Activated naive CD4-positive, alpha-beta T cell (primary cell): ENCODE data around the gene APCDD1L.
"Not testable (repeated sequence)": the region's sequence is repeated elsewhere in the genome, so short reads cannot be mapped to it uniquely, and the experiment has no call there.

Source experiments
- DNase-seq, 4 experiments: peaks; one replicate each; lab custom pipeline; 2025; lab: John Stamatoyannopoulos, UW

Gene APCDD1L

DNA sequence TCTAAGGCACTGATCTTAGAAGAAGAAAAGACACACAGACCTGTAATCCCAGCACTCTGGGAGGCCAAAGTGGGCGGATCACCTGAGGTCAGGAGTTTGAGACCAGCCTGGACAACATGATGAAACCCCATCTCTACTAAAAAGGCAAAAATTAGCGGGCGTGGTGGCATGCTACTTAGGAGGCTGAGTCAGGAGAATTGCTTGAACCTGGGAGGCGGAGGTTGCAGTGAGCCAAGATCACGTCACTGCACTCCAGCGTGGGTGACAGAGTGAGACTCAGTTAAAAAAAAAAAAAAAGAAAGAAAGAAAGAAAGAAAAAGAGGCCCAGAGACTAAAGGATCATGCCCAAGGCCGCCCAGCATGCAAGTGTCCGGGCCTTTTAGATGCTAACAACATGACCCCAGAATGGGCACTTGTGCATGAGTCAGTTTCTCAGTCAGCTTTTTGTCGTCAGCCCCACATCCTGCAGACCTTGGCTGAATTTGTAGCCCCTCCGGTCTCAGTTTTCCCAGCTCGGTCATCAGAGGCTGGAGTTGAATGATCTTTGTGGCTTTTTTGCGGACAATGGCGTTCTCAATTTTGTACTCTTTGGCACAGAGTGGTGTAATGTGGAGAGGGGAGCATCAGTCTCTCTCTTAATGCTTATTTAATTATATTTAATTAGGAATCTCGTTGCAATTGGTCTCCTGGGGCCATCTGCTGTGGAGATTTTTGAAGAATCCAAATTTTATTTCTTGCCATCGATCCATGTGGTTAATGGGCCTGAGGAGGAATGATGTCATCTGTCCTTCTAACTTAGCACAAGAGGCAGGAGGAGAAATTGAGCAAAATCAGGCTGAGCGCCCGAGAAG, 30.6 kb upstream of the APCDD1L start:
- no peak for DNase-seq

DNA sequence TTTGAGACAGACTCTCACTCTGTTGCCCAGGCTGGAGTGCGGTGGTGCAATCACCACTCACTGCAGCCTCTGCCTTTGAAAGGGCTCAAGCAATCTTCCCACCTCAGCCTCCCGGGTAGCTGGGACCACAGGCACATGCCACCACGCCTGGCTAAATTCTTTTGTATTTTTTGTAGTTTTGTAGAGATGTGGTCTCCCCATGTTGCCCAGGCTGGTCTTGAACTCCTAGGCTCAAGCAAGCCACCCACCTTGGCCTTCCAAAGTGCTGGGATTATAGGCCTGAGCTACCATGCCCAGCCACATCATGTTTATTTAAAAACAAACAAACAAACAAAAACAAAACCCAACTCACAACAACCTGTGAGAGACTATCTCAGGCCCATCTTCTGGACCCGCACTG, 29.7 kb upstream of the APCDD1L start:
- DNase-seq = no peak

DNA sequence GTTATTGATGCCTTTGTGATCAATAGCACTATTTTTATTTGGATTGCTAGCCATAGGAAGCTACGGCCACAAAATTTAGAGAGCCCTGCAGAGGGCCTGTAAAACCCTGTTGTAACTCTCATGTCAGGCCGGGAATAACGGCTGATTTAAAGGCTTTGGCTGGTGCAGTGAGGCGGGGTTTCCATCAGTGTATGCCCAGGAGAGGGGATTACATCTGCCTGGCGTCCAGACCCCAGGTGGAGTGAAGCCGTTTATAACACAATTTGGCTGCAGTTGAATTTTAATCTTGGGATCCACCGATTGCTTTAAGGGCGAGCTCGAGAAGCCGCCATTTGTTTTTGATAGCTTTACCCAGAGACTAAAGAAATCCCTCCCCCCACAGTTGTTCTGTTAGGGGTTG, 29.1 kb upstream of the APCDD1L start:
- DNase-seq = no peak

DNA sequence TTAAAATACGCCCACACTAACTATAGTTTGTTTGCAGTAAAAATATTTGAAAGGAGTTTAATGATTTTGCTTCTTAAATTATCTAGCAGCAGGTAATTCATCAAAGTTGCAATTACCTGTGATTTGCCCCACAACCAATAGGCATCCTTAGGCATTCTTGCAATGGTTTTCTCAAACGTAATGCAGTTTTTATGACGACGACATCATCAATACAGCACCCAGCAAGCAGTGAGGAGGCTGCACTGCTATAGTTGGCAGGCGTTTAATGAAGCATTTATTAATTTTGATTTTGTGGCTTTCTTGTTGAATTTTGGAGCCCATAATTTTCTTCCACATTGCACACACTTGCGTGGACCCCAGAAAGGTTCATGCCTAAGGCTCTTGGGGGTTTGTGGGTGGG, 28.1 kb upstream of the APCDD1L start:
- DNase-seq = no peak

DNA sequence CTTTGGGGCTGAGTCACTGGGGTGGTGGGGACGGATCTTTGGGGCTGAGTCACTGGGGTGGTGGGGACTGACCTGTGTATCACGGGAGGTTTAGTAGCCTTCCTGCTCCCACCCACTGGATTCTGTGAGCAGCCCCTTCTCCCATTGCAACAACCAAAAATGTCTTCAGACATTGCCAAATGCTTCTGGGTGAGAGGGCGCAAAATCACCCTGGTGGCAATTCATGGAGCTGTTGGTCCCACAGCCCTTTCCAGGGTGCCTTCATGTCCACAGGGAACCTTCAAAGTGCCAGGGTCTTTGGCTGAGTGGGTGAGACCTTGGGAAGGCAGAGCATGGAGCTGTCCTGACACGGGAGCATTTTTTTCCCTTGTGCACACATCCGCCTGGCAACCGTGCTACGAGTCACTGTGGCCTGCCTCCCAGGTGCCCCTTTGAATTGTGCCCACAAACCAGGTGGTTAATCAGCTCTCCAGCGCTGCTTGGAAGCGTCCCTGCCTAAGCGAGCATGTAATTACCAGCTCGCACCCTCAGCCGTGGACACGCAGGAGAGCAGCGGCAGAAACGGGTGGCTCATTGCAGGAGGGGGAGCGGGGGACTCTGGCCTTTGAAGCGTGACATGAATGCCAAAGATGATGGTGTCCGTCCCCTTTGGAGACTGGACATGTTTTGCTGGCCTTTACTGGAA, 27.4 kb upstream of the APCDD1L start:
- no peak for DNase-seq

DNA sequence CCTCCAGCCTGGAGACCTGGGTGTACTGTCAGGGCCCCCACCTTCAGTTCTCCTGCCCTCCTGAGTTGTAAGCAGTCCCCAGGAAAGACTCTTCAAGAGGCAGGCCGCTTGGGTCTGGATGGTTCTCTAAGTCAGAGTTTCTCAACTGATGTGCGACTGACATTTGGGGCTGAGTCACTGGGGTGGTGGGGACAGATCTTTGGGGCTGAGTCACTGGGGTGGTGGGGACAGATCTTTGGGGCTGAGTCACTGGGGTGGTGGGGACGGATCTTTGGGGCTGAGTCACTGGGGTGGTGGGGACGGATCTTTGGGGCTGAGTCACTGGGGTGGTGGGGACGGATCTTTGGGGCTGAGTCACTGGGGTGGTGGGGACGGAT, 26.8 kb upstream of the APCDD1L start:
- not testable (repeated sequence) for DNase-seq

DNA sequence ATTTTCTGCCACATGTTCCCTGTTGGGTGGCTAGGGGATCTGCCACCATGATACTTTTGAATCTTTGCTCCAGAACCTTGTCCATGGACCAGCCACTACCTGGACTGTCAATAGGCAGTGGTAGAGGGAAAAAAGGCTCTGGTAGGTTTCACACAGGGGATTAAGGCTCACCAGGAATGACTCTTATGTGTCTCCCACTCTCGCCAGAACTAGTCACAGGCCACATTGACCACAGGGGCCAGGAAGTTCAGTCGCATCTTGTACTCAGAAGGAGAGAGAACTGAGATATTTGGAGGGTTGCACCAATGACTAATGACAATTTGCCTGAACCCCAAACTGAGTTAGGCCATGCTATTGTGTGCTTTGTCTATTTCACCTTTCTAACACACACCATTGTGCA, 23.6 kb upstream of the APCDD1L start:
- no peak for DNase-seq

DNA sequence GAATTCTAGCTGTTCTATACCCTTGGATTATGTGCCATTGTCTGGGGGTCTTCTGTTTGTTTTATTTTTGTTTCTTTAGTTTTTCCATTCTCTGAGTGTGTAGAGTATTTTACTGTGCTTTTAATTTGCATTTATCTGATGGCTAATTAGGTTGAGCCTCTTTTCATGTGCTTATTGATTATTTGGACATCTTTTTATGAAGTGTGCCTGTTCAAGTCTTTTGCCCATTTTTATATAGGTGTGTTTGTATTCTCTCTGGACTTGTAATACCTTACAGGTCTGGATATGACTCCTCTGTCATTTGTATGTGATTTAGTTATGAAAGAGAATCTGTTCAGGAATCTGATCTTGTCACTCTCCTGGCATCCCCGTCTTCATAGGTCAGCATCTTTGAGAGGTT, 22.6 kb upstream of the APCDD1L start:
- no peak for DNase-seq

DNA sequence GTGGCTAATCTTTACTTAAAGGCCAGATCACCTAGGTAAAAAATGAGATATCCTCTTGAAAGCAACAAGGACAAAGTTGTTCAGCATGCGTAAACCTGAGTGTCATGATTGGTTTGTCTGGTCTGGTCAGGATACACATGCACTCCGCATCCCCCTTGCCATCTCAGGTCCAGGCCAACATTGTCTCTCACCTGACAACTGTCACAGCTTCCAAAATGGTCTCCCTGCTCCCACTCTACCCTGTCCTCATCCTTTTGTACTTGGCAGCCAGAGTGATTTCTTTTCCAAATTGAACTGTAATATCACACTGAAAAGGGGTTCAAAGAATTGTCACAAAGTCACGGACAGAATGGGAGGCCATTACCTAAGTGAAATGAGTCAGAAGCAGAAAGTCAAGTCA, 21.1 kb upstream of the APCDD1L start:
- no peak for DNase-seq

DNA sequence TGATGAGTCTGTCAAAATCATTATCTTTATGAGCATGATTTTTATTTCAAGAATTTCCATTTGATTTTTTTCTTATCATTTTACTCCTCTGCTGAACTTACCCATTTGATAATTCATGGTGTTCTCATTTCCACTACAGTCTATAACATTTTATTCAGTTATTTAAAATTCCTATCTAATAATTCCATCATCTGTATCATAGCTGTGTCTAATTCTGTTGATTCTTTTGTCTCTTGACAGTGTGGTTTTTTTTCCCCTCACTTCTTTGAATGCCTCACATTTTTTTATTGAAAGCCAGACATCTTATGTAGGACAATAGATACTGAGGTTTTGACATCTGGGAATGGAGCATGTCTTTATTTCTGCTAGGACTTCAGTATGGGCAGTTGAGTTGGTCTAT, 16.5 kb upstream of the APCDD1L start:
- DNase-seq = no peak

DNA sequence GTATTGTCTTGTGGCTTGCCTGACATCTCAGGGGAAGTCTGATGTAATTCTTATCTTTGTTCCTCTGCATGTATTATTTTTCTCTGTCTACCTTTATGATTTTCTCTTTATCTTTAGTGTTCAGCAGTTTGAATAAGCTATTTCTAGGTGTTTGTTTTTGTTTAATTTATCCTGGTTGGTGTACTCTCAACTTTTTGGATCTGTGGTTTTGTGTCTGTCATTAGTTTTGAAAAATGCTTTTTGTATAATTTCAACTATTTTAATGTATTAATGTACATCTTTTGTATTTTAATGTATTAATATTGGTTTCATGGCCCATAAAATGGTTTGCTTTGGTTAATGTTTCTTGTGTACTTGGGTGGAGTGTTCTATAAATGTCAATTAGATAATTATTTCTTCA, 15.9 kb upstream of the APCDD1L start:
- DNase-seq = no peak

DNA sequence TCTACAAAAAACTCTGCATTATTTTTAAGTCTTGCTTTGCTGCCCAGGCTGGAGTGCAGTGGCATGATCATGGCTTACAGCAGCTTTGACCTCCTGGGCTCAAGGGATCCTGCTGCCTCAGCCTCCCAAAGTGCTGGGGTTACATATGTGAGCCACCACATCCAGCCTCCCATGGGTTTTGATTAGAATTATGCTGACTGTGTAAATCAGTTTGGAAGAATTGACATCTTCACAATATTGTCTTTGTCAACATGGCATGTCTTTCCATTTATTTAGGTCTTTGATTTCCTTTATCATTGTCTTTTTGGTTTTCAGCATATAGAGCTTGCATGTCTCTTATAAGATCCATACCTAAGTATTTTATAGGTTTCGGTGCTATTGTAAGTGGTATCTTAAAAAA, 13.2 kb upstream of the APCDD1L start:
- no peak for DNase-seq

DNA sequence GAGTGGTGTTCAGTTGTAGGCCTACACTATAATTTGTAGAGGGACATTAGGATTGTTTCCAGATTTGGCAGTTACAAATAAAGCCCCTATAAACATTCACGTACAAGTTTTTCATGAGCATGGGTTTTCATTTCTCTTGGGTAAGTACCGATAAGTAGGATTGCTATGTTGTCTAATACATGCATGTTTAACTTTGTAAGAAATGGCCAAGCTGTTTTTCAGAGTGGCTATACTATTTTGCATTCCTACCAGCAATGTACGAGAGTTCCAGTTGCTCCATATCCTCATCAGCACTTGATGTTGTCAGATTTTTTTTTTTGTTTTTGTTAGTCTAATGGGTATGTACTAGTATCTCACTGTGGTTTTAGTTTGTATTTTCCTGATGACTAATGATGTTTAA, 11.2 kb upstream of the APCDD1L start:
- no peak for DNase-seq

DNA sequence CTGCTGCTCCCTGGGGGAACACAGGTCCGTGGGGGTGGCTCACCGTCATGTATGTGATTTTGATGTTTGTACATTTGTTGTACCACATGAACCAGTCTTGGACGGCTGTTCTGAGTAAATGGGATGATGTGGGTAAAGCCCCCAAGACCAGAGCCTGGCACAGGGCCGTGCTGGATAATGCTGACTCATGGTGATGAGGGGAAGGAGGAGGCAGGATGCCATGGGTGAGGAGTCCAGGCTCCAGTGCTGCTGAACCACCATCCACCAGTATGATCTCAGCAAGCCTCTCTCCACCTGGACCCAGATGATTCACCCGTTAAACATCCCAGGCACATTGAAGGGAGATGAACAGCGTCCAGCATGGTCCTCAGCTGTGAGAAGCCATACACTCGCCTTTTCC, 9.6 kb upstream of the APCDD1L start:
- DNase-seq = no peak

DNA sequence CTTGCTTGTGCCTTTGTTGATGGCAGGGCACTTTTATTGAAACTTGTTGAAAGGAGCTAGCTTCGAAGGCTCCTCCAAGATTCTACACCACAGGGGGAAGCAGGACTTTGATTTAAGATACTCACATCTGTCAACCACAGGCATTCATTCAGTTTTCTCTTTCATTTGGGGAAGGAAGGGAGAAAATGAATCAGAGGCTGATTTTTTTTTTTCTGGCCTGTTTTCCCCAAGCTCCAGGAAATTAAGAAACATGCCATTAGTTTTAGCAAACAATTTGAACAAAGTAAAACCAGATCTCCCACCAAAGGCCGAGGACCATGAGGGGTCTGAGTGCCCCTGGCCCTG, 8.7 kb upstream of the APCDD1L start:
- DNase-seq = no peak

DNA sequence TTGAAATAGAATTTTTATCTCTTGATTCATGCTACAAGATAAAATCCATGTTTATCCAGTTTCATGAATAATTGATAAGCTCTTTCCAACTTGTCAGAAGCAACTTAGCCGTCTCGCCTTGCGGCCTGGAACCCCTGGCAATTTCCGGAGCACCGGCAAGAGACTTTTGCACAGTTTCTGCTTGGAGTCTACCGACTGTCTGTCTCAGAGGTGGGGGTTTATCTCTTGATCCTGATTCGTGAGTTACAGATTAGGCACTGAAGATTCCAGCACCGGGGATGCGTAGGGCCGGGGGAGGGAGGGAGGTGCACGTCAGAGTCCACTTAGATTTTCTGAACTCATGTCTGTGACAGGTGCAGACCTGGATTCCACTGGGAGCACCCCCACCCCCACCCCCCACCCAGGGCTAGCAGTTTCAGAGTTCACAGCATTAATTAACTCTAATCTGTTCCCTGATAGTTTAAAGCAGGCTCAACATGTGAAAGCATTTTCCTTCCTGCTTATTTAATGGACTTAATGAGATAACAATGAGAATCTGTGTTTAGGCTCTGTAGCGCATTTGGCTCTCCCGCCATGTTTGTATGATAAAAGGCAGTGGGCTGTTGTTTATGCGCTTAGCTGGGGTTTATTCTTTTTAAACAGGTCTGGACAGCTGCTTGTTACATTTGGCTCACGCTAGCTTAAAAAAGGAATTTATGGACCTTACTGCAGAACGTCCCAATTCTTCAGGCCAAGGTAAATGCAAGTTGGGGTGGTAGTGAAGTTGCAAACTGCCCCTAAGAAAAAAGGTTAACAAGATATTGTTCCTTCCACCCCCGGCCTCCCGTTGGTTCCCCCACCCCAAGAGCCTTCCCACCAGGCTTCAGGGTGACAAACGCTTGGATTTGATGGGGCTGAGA, 8.1 kb upstream of the APCDD1L start:
- DNase-seq = no peak

DNA sequence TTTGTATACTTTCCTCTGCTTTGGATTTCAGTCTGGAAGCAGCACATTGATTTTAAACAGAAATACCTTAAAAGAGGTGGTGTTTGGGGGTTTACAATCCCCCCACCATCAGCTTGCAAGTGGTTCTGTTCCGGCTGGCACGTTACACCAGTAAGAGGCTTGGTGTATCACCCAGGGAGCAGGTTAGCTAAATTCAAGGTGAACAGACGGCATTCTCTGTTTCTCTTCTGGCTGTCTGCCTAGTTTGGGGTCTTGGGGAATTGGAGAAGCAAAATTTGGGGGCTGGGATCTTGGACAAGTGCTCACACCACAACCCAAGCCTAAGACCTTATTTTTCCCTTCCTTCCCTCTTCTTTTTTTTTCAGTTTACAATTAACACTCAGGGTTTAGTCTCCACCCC, 7.5 kb upstream of the APCDD1L start:
- DNase-seq = no peak

DNA sequence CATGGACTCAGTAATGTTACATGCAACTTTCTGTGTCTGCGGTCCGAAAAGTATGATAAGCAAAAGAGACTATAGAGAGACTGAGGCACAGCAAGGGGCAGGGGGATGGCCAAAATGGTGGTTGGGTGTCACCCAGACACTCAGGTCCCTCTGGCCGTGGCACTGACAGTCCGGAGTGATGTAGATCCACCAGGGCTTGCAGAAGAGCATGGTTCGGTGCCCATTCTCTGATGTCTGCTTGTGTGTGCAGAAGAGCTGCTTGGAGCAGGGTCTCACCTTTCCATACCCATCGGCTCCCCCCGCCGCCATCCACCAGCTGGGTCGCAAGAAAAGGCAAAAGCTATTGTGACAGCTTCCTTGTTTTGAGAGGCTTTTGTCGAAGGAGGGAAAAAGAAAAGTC, 6.6 kb upstream of the APCDD1L start:
- DNase-seq = no peak

DNA sequence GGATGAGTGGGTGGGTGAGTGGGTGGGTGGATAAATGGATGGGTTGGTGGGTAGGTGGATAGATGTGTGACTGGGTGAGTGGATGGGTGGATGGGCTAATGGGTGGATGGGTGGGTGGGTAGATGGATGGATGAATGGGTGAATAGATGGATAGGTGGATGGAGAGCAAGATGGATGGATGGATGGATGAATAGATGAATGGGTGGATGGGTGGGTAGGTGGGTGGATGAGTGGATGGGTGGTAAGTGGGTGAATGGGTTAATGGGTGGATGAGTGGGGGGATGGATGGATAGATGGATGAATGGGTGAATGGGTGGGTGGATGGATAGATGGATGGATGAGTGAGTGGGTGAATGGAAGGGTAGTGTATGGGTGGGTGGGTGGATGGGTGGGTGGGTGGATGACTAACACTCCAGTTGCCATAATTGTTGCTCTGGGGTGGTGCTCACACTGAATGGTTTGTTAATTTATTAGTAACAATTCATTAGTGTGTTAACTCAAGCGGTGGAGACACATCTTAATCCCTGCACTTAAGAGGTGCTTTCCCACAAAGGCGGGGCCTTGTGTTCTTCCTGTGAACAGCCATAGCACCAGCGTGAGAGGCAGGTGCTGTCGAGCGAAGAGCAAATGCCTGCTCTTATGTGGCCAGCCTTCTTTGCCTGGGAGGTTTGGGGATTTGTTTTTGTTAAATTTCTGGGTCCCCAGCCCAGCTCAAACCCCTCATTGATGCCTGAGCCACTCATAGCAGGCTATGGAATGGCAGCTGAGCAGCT, 4.9 kb upstream of the APCDD1L start:
- DNase-seq = no peak

DNA sequence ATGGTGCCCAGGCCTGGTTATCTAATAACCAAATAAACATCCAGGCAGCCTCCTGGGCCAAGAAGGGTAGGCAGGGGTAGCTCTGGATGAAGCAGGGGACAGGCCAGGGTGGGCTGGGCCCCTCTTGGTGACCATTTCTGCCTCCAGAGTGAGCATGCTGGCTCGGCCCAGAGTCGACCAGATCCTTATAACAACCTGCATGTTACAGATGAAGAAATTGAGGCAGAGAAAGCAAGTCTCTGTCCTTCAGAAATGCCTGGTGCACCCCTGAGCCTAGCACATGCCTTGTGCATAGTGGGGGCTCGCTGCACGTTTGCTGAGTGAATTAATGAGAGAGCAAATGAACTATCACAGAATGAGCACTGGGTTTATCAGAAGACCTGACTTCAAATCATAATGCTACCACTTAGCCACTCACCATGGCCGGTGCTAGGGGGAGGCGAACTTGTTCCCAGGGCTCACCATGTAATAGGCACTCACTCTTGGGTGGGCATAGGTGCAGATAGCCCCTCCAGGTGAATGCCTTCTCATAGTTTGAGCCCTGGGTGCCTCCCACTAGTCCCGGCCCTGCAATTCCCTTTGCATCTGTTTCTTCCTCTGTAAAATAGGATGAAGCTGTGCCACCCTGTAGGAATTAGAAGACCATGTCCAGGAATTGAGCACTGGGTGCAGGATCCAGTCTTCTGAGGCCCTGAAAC, 3.8 kb upstream of the APCDD1L start:
- DNase-seq = no peak

DNA sequence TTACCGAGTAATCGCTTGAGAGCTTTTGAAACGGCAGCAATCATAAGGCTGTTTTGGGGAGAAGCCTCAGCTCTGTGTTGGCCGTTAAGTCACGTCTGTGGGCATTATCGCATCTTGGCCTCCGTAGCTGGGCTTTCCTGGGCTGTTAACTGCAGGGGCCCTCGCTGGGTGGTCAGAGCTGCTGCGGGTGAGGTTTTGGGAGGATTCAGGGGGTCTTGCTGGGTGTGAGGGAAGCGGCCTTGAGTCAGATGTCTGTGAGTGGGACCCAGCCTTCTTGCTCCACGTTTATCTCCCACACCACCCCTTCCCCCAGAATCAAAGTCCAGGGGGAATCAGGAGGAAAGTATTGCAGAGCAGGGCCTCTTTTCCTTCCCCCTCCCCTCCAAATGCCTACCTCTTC, 3.2 kb upstream of the APCDD1L start:
- DNase-seq = no peak
